GM18520 (cell line): ENCODE results near the gene SHOC2.

Source experiments
- ATAC-seq: cut with Tn5 transposase; IDR thresholded peaks from one replicate; pipeline ENCODE4 v1.9.1; 2021; ENCODE audit not compliant: unreplicated experiment

SHOC2 gene

GRCh38 chr10:110979611-110980010 lies 60.2 kb downstream of the SHOC2 start:
- no peak for ATAC-seq

- ATAC-seq: no peak
Measured at GRCh38 chr10:110980807-110981206, 61.4 kb downstream of the SHOC2 start.

DNA sequence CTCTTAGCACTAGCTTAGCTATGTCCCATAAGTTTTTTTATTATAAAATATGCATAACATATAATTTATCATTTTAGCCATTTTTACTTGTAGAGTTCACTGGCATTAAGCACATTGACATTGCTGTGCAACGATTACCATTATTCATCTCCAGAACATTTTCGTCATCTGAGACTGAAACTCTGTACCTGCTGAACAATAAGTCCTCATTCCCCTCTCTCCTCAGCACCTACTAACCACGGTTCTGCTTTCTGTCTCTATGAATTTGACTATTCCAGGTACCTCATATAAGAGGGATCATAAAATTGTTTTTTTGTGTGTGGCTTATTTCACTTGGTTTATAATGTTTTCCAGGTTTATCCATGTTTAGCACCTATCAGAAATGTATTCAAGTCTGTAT lies 64.1 kb downstream of the SHOC2 start:
- ATAC-seq: no peak

GRCh38 chr10:110985497-110986275 lies 66.3 kb downstream of the SHOC2 start:
- no peak for ATAC-seq

GRCh38 chr10:110989016-110989415 lies 69.6 kb downstream of the SHOC2 start:
- no peak for ATAC-seq

- ATAC-seq: no peak
Measured at GRCh38 chr10:110992006-110992800, 72.8 kb downstream of the SHOC2 start.

DNA sequence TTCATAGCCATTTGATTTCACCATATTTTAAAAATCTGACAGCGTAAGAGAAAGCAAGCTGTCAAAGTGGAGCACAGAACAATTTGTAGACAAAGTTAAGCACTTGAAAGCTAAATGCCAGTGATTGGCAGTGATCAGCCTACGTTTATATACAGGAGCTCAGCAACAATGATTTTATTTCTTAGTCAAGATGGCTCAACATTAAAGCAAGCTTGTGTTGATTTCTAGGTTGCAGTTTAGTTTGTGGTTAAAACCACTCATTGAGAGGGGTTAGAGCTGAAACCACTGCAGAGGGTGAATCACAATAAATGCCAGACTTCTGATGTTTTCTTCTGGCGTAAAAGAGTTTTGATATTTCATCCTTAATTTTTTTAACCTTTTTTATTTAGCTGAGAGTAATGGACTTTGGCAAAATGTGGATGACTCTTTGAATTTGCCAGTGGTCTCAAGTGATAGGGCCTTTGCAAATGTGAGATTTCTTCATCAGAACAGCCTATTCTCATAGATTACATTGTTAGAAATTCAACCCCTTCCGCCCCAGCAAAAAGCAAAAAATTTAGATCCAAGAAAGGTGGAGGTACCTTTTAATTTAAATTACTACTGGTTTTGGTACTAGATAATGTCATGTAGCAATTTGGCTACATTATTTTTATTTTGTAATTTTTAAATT lies 73.8 kb downstream of the SHOC2 start:
- ATAC-seq: no peak

DNA sequence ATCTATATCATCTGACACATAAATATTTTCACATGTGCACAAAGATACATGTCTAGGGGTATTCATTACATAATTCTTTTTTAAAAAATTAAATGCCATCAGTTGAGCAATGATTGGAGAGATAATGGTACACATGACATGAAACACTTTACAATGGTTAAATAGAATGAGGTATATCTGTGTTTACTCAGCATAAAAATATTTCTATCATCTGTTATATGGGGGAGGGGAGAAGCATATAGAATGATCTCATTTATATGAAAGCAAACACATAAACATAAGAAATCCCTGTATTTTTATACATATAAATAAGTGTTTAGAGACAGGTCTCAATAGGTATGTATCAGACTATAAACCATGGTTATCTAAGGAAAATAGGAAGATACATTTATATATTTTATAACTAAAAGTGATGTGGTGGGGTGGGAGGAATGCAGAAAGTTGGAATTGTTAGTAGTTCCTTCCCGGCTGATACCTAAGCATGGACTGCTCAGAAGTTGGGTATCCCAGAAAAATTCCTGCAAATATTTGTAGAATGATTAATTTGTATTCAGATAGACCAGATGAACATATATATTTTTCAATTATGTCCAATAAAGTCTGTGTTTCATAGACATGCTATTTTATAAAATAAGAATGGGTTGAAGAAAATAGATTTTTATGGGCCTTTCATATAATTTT lies 75.1 kb downstream of the SHOC2 start:
- no peak for ATAC-seq

DNA sequence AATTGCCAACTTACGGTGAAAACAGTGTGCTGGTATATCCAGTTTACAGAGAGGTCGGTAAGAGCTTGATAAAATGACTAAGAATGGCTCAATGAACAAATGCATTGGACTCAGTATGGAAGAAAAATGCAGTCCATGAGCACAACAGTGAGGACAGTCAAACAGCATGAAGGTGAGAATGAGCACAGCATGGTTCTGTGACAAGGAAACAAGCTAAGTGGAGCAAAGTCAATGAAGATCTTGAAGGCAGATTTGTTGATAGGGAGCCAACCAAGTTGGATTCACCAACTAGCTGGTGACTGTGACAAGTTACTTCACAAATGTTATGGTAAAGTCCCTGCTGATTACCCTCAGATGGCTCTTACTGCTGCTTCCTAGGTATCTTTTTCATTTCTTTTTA lies 75.9 kb downstream of the SHOC2 start:
- no peak for ATAC-seq

- ATAC-seq: no peak
Measured at GRCh38 chr10:110996256-110996655, 76.9 kb downstream of the SHOC2 start.

- ATAC-seq: no peak
Measured at GRCh38 chr10:111004016-111004415, 84.6 kb downstream of the SHOC2 start.

DNA sequence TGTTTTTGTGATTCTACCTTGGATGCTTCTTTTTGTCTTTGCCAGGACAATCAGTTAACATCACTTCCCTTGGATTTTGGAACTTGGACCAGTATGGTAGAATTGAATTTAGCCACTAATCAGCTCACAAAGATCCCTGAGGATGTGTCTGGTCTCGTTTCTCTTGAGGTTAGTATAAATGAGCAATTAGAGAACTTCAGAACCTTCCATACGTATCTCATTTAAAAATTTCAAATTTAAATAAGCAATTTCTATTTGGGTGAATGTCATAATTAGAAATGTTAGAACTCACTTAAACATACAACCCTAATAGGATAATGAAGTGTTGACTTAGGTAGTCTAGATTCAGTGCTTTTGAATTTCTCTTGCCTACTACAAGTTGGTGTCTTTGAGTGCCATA lies 88.1 kb downstream of the SHOC2 start:
- no peak for ATAC-seq

- ATAC-seq: no peak
Measured at GRCh38 chr10:111015181-111015580, 95.8 kb downstream of the SHOC2 start.

- no peak for ATAC-seq
Measured at GRCh38 chr10:111017098-111017497, 97.7 kb downstream of the SHOC2 start.

DNA sequence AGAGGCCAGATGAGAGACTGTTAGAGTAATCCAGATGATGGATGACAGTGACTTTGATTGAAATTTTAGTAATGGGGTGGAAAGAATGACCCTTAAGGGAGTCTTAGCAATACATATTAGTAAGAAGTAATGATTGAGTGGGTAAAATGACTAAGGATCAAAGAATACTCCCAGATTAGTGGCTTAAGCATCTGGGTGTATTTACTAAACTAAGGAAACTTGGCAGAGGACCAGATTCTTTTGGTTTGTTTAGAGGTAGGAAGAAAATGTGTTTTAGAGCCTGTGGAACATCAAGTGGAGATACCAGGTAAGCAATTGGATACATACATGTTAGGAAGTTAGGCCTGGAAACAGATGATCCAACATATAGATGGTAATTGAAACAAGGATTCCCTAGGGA lies 98.6 kb downstream of the SHOC2 start:
- no peak for ATAC-seq

DNA sequence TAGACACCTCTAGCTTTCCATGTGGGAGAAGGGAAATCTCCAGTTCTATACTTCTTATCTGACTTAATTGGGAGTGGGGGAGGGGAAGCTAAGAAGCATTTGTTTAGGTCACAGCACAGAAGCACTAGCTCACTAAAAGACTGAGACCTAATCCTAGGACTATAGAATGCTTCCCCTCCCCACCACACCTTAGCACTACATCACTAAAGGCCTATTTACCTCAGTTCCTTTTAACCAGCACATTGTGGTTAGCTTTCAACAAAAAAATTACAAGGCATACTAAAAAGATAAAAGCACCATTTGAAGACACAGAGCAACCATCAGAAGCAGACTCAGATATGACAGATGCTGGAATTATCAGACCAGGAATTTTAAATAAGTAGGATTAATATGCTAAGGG lies 103.7 kb downstream of the SHOC2 start:
- ATAC-seq: no peak

DNA sequence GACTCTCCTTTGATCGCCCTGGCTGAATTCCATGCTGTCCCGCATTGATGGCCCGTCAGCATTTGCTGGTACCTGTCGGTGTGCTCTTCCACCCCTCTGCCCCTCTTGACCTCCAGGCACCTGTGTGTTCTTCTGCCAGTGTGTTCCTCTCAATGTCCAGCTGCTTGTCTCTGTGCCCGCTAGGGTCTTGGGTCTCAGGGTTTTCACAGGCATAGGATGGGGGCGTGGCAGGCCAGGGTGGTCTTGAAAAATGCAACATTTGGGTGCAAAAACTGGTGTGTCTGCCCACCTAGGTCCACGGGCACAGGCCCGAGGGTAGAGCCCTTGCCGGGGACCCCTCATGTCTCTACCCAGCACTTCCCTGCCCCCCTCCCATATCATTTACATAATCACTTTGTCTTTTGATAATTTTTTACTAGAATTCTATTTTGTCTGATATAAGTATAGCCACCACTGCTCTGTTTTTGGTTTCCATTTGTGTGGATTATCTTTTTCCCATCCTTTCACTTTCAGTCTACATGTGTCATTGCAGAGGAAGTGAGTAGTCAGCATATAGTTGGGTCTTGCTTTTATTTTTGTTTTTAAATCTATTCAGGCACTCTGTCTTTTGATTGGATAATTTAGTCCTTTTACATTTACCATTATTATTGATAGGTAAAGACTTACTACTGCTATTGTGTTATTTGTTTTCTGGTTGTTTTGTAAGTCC lies 110.8 kb downstream of the SHOC2 start:
- ATAC-seq: no peak

DNA sequence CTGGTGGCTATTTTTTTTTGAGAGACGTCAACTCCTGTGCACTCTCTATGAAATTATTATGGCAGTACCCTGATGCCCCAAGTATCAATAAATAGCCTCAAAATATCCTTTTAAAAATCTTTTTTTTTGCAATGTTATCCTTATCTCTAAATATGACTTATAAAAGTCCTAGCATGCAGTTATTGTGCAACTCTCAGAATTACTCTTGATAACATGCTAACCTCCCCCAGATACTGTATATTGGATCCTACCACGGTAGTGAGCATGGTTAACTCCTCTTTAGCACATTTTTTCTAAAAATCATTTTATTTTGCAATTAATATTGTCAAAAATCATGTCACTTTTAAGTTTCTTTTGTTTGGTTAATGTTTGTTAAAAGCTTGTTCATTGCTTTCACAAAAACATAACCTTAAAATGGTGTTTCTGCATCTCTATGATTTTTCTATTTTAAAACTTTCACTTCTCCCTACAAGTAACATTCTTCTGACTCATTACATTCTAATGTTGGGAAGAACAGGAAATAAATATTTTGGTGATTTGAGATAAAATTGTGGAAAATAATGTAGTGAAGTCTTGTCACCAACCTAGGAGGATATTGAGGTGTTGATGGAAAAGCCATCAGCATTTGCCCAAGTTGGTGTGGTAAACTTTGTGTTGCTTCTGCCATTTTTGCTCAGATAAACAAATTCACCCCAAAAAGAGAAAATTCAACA lies 115.3 kb downstream of the SHOC2 start:
- ATAC-seq: no peak

DNA sequence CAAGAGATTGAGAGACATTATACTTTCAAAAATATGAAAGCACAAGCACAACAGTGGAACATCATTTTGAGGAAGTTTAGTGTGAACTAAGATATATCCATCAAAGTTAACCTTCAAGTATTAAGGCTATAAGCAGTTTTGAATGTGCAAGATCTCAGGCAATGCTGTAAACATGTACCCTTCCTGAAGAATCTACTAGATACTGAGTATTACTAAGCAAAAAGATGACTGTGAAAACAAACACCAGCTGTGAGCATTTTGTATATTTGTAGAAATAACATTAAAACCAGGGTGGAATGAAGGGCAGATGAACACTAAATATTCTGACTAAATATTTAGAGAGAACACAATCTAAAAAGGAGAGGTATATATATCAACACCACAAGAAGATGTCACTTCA lies 116.1 kb downstream of the SHOC2 start:
- no peak for ATAC-seq

GRCh38 chr10:111037858-111038257 lies 118.5 kb downstream of the SHOC2 start:
- ATAC-seq: no peak
